Measurements from ENCODE around the gene ATP1B1.
"Not testable (repeated sequence)": the region's sequence is repeated elsewhere in the genome, so short reads cannot be mapped to it uniquely, and the experiment has no call there.

Gene ATP1B1

DNA sequence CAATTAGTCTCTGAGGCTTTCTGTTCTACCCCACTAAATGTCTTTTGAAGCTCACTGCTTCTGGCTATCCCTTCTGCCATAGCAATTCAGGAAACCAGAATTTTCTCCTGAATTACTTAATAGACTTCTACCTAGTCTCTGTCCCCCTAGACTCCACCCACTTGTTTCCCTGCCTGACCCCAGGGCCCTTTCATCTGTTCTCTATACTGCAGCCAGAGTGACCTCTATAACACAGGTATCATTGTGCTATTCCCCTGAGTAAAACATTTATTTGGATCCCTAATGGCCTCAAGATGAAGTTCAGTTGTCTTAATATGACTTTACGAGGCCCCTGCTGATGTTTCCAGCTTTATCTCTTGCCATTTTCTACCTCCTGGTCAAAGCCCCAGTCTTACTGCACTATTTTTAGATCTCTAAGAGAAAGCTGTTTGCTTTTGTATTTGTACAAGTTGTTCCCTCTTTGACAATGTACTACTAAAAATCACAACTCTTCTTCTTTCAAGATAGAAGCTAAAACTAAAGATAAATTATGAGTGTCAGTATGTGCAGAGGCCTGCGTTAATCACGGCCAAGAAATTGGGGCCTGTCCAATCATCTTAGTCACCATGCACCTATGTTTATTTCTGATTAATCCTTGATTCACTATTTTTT is 54.5 kb downstream of the ATP1B1 start:
- H3K9me3 ChIP-seq (ENCODE audit: control insufficient read depth in 2 of 2, low read length in 2 of 2) = no peaks in the 10 kb centered on the region
- H3K4me3 ChIP-seq (ENCODE audit: low read length in 2 of 2) = no peak overlapping the region
- no peaks in the 10 kb centered on the region for H3K36me3 ChIP-seq (ENCODE audit: control insufficient read depth in 2 of 2, insufficient read depth in 2 of 2, low read length in 2 of 2)
- H3K9ac ChIP-seq (ENCODE audit: low read length in 2 of 2) = no peak overlapping the region
- no peaks in the 10 kb centered on the region for H3K27me3 ChIP-seq (ENCODE audit: control insufficient read depth in 1 of 2, insufficient read depth in 2 of 2, low read length in 2 of 2)
- peak overlapping the region; percentile 18 for H3K27ac ChIP-seq (ENCODE audit: low read length)
- H3K4me1 ChIP-seq (ENCODE audit: control insufficient read depth, insufficient read depth, low read length) = peaks cover 3% of the 10 kb centered on the region

DNA sequence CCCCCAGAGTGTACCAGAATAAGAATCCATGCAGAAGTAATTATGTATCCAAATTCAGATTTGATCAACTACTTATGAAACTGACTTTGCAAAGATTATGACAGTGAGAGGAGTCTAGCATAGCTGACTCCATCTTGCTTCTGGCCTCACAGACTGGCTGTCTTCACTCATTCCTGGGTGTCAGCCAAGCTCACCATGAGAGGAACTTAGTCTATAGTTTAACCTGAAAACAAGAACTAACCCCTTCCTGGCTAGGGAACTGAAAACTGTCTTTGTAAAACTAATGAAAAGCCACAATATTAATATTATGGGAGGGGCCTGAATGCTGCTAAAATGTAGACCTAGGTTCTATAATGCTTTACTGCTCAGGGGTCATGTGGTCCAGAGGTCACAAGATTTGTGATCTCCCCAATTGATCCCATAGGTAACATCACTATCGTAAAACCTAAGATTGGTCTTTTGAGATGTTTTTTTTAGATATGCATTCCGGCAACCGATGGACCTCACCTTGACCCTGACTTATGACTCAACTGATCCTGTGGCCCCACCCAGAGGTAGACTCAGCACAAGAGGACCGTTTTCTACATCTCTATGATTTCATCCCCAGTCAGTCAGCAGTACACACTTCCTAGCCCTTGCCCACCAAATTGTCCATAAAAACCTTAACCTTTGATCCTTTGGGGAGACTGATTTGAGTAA is 55.2 kb downstream of the ATP1B1 start:
- no peak overlapping the region for H3K4me3 ChIP-seq (ENCODE audit: low read length in 2 of 2)
- peaks cover 3% of the 10 kb centered on the region for H3K4me1 ChIP-seq (ENCODE audit: control insufficient read depth, insufficient read depth, low read length)
- no peak overlapping the region for H3K9ac ChIP-seq (ENCODE audit: low read length in 2 of 2)
- no peaks in the 10 kb centered on the region for H3K9me3 ChIP-seq (ENCODE audit: control insufficient read depth in 2 of 2, low read length in 2 of 2)
- no peaks in the 10 kb centered on the region for H3K27me3 ChIP-seq (ENCODE audit: control insufficient read depth in 1 of 2, insufficient read depth in 2 of 2, low read length in 2 of 2)
- no peaks in the 10 kb centered on the region for H3K36me3 ChIP-seq (ENCODE audit: control insufficient read depth in 2 of 2, insufficient read depth in 2 of 2, low read length in 2 of 2)
- H3K27ac ChIP-seq (ENCODE audit: low read length) = no peak overlapping the region

DNA sequence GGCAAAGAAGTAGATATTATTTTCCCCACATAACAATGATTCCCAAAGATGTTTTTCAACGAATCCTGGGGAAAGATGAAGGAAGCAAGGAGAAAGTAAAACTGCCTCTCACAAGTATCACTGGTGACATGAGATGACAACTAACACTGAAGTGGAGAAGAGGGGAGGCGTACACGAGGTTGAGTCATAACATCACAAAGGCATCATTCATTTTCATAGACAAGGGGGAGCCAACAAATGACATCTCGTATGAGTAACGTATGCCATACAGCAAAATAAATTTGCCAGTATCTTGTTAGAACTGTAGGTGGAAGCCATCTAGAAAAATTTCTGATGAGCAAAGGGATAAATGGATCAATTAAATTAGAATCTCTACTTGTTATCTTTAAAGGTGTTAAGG is 56.6 kb downstream of the ATP1B1 start:
- Histone ChIP-seq H3K9ac (ENCODE audit: low read length in 2 of 2) (no peak overlapping the region), H3K9me3 (ENCODE audit: control insufficient read depth in 2 of 2, low read length in 2 of 2) (no peaks in the 10 kb centered on the region), H3K27me3 (ENCODE audit: control insufficient read depth in 1 of 2, insufficient read depth in 2 of 2, low read length in 2 of 2) (no peaks in the 10 kb centered on the region), H3K36me3 (ENCODE audit: control insufficient read depth in 2 of 2, insufficient read depth in 2 of 2, low read length in 2 of 2) (no peaks in the 10 kb centered on the region), H3K4me1 (ENCODE audit: control insufficient read depth, insufficient read depth, low read length) (peaks cover 3% of the 10 kb centered on the region), H3K27ac (ENCODE audit: low read length) (no peak overlapping the region), H3K4me3 (ENCODE audit: low read length in 2 of 2) (no peak overlapping the region)

GRCh38 chr1:169175461-169175860 is 69.0 kb downstream of the ATP1B1 start:
- peaks cover 0 to 3% of the 10 kb centered on the region in 2 donors for H3K9me3 ChIP-seq (ENCODE audit: control insufficient read depth in 2 of 2, low read length in 2 of 2)
- no peak overlapping the region for H3K9ac ChIP-seq (ENCODE audit: low read length in 2 of 2)
- H3K27ac ChIP-seq (ENCODE audit: low read length) = no peak overlapping the region
- H3K4me1 ChIP-seq (ENCODE audit: control insufficient read depth, insufficient read depth, low read length) = no peaks in the 10 kb centered on the region
- no peaks in the 10 kb centered on the region for H3K27me3 ChIP-seq (ENCODE audit: control insufficient read depth in 1 of 2, insufficient read depth in 2 of 2, low read length in 2 of 2)
- H3K4me3 ChIP-seq (ENCODE audit: low read length in 2 of 2) = no peak overlapping the region
- H3K36me3 ChIP-seq (ENCODE audit: control insufficient read depth in 2 of 2, insufficient read depth in 2 of 2, low read length in 2 of 2) = no peaks in the 10 kb centered on the region

DNA sequence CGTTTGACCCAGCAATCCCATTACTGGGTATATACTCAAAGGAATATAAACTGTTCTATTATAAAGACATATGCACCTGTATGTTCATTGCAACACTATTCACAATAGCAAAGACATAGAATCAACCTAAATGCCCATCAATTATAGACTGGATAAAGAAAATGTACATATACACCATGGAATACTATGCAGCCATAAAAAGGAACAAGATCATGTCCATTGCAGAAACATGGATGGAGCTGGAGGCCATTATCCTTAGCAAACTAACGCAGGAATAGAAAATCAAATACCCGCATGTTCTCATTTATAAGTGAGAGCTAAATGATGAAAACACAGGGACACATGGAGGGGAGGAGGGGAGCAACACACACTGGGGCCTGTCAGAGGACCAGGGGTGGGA is 72.9 kb downstream of the ATP1B1 start:
- not testable (repeated sequence) for H3K9me3 ChIP-seq (ENCODE audit: control insufficient read depth in 2 of 2, low read length in 2 of 2); H3K36me3 ChIP-seq (ENCODE audit: control insufficient read depth in 2 of 2, insufficient read depth in 2 of 2, low read length in 2 of 2); H3K27me3 ChIP-seq (ENCODE audit: control insufficient read depth in 1 of 2, insufficient read depth in 2 of 2, low read length in 2 of 2); H3K27ac ChIP-seq (ENCODE audit: low read length); H3K9ac ChIP-seq (ENCODE audit: low read length in 2 of 2); H3K4me3 ChIP-seq (ENCODE audit: low read length in 2 of 2); H3K4me1 ChIP-seq (ENCODE audit: control insufficient read depth, insufficient read depth, low read length)

GRCh38 chr1:169180174-169180573 is 73.7 kb downstream of the ATP1B1 start:
- Histone ChIP-seq H3K4me3 (ENCODE audit: low read length in 2 of 2) (no peak overlapping the region), H3K27ac (ENCODE audit: low read length) (no peak overlapping the region), H3K4me1 (ENCODE audit: control insufficient read depth, insufficient read depth, low read length) (no peaks in the 10 kb centered on the region)

More at GRCh38 chr1:169180174-169180573, 73.7 kb downstream of the ATP1B1 start:
- H3K27me3 ChIP-seq (ENCODE audit: control insufficient read depth in 1 of 2, insufficient read depth in 2 of 2, low read length in 2 of 2) = no peaks in the 10 kb centered on the region
- no peaks in the 10 kb centered on the region for H3K36me3 ChIP-seq (ENCODE audit: control insufficient read depth in 2 of 2, insufficient read depth in 2 of 2, low read length in 2 of 2)
- H3K9me3 ChIP-seq (ENCODE audit: control insufficient read depth in 2 of 2, low read length in 2 of 2) = peaks cover 0 to 3% of the 10 kb centered on the region in 2 donors
- no peak overlapping the region for H3K9ac ChIP-seq (ENCODE audit: low read length in 2 of 2)
